HTR-8/SVneo (cell line): Measurements from ENCODE around the gene RUVBL1.

Experiments
- DNase-seq: peaks from one replicate; pipeline ENCODE4 v3.0.0; 2011; ENCODE audit warnings: low spot score, mixed read lengths; ENCODE audit not compliant: insufficient read length
- FAIRE-seq: peaks from 2 replicates; lab custom pipeline; 2011; peaks lifted over from hg19 to GRCh38; lab: Jason Lieb, UNC

RUVBL1 gene

DNA sequence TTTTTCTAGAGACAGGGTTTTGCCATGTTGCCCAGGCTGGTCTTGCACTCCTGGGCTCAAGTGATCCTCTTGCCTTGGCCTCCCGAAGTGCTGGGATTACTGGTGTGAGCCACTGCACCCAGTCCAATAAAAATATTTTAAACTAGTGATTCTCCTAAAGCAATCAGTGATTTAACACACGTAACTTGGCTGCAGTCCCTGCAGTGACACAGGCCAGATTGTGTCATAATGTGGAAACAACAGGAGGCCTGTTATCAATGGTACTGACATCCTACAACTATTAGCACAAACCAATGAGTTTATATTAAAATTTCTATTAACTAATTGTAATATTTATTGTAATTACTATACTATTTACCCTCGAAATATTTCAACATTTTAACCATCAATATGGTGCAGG is 73.0 kb downstream of the RUVBL1 start:
- FAIRE-seq: no peak

DNA sequence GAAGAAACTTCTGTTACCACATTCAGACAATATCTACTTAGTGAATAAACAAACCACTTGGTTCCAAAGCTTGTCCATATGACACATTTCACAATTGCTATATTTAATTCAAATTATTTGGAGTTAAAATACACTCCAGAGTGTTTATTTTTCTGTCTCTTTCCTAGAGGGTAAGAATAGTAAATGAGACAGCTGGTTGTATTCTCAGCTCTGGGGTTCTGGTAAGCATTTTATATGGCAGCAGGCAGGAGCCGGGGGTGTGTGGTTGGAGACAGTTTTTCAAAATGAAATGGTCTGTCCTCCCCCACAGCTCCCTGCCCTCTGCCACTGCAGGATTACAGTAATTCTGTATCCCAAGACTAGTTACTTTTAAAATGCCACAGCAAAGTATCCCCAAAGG is 82.3 kb downstream of the RUVBL1 start:
- FAIRE-seq: no peak
- DNase-seq: no peak

More for the DNA sequence above, 73.0 kb downstream of the RUVBL1 start:
- no peak for DNase-seq

DNA sequence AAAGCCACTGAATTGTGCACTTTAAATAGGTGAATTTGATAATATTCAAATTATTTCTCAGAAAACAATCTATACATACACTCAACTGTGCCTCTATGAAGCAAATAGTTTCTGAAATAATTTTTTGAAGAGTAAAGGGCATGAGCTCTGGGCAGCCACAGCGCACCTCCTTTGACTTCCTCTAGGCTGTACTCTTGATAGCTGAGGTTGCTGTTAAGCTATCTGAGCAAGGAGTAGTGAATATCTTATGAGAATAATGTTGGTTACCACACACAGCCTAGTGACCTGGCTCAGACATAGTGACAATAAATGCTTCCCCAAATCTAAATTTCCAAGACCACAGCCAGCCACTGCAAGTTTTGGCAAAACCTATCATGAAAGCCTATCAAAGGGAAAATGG is 83.0 kb downstream of the RUVBL1 start:
- FAIRE-seq: no peak

GRCh38 chr3:128040041-128040440 is 83.6 kb downstream of the RUVBL1 start:
- FAIRE-seq (peak; percentile 54), DNase-seq (no peak)

More for the DNA sequence above, 83.0 kb downstream of the RUVBL1 start:
- DNase-seq: no peak

- DNase-seq (no peak), FAIRE-seq (no peak)
Measured at GRCh38 chr3:128036119-128036518, 87.5 kb downstream of the RUVBL1 start.

- DNase-seq (no peak), FAIRE-seq (no peak)
Measured at GRCh38 chr3:128033102-128033501, 90.5 kb downstream of the RUVBL1 start.
